Ectodermal cell (in vitro differentiated cells): Measurements from ENCODE around the gene MARCHF9.

Experiments
- H3K27ac ChIP-seq: 2 replicates; pipeline ENCODE4 v1.7.0; 2013; ENCODE audit warnings: mild to moderate bottlenecking, low read depth, low read length; ENCODE audit not compliant: insufficient read depth, poor library complexity, severe bottlenecking
- H3K27me3 ChIP-seq: 2 replicates; pipeline ENCODE4 v1.7.0; 2013; ENCODE audit warnings: mild to moderate bottlenecking, low read length; ENCODE audit not compliant: insufficient read depth, control insufficient read depth, poor library complexity, severe bottlenecking
- H3K36me3 ChIP-seq: one replicate; pipeline ENCODE4 v1.7.0; 2013; ENCODE audit warnings: low read length; ENCODE audit not compliant: control insufficient read depth, insufficient read depth
- H3K4me1 ChIP-seq: one replicate; pipeline ENCODE4 v1.7.0; 2013; ENCODE audit warnings: low read length; ENCODE audit not compliant: control insufficient read depth, insufficient read depth
- H3K4me3 ChIP-seq: 2 replicates; pipeline ENCODE4 v1.7.0; 2013; ENCODE audit warnings: low read depth, low read length, control low read depth; ENCODE audit not compliant: insufficient read depth
- H3K9me3 ChIP-seq: 2 replicates; pipeline ENCODE4 v1.7.0; 2013; ENCODE audit warnings: mild to moderate bottlenecking, low read length, moderate library complexity; ENCODE audit not compliant: control insufficient read depth
- WGBS, 2 experiments: methylation state at CpG; one replicate each; pipeline ENCODE4 v1.1.7; 2013; ENCODE audit warnings: missing lambda C conversion rate in 2 of 2; 5-methylcytosine and 5-hydroxymethylcytosine counted together

MARCHF9 gene

DNA sequence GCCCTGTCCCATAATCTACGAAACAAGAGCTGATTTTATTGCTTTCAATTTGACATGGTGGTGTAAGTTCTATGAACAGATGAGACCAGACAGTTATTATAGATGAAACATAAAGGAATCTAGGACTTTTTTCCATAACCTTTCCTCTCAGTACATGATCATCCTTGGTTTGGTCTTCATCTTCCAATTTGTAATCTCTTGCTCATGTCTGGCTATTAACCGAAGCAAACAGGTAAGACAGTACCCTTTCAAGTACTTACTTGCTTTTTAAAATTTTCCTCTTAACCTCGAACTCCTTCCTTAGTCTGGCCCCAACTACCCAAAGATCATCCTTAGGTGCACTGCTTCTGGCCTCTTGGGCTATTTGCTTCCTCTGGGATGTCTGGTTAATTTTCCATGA, 8.9 kb upstream of the MARCHF9 start:
- 95 to 96% methylated on average over 3 of the region's 3 CpGs for WGBS, 2 experiments
- H3K4me3 ChIP-seq = peak overlapping the region; percentile 87

DNA sequence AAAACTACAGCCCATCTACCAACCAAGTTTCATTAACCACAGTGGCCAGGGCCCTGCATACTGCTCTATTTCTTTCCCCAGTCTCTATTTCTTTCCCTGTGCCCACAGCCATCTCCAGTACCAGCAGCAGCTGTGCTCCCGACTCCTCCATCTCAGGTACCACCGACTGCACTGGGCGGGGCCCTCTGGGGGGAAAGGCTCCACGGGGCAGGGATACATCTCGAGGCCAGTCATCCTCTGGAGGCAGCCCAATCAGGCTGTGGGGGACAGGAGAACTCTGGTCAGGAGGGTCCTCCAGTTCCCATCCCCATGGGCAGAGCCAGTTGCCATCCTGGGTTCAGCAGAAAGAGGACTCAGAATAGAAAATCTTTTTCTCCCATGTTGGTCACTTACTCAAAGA, 5.8 kb upstream of the MARCHF9 start:
- H3K27me3 ChIP-seq = peaks cover 11% of the 10 kb centered on the region
- H3K36me3 ChIP-seq = peaks cover 27% of the 10 kb centered on the region
- 94 to 95% methylated on average over 5 of the region's 5 CpGs for WGBS, 2 experiments

More for the DNA sequence above, 8.9 kb upstream of the MARCHF9 start:
- H3K27ac ChIP-seq = no peak overlapping the region
- H3K36me3 ChIP-seq = peaks cover 27% of the 10 kb centered on the region
- peaks cover 31% of the 10 kb centered on the region for H3K27me3 ChIP-seq
- peaks cover 6% of the 10 kb centered on the region for H3K4me1 ChIP-seq
- H3K9me3 ChIP-seq = no peaks in the 10 kb centered on the region

DNA sequence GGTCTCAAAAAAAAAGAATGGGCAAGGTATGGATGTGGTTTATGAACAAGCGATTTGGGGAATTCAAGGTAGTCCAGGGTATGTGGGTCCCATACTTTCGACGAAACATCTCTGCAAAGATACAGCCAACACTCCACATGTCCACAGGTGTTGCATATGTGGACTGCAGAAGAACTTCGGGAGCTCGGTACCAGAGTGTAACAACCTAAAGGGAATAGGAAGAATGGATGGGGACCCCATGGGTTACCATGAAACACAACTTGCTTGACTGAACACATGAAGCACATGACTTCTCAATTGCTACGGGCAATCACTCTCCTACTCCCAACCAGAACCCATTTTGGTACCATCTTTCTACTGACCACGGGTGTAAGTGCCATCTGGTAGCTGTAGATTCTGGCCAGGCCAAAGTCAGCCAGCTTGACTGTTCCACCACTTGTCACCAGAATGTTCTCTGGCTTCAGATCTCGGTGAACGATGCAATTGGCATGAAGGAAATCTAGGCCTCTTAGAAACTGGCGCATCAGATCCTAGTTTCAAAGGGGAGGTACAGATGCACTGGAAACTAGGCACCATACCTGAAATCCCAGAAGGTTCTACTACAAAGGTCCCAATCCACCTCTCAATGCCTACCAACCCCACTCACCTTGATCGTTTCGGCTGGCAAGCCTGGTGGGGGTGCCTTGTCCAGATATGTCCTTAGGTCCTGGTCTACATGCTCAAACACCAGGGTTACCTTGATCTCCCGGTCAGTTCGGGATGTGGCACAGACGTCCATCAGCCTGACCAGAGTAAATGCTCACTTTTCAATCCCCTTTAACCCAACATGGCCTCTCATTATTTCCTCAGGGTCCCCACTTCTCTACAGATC, 4.1 kb upstream of the MARCHF9 start:
- Histone ChIP-seq H3K36me3 (peaks cover 27% of the 10 kb centered on the region), H3K4me3 (peak overlapping the region; percentile 97), H3K27ac (no peak overlapping the region), H3K27me3 (peaks cover 26% of the 10 kb centered on the region), H3K9me3 (no peaks in the 10 kb centered on the region), H3K4me1 (peaks cover 23% of the 10 kb centered on the region)
- WGBS, 2 experiments = 90 to 92% methylated on average over 15 of the region's 15 CpGs

More for the DNA sequence above, 5.8 kb upstream of the MARCHF9 start:
- H3K4me3 ChIP-seq = no peak overlapping the region
- peaks cover 18% of the 10 kb centered on the region for H3K4me1 ChIP-seq
- no peak overlapping the region for H3K27ac ChIP-seq
- H3K9me3 ChIP-seq = no peaks in the 10 kb centered on the region

DNA sequence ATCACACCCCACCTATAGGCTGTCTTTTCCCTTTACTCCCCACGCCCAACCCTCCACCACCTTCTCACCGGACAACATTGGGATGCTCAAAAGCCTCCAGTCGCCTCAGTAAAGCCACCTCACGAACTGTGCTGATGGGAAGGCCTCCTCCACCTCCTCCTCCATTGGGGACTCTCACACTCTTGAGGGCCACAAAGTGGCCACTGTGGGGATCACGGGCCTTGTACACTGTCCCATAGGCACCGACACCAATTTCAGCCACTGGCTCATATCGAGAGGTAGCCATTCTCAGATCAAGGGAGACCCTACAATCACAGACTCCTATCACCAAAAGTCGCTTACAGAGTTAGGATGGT, 3.5 kb upstream of the MARCHF9 start:
- no peak overlapping the region for H3K27ac ChIP-seq
- 15 to 17% methylated on average over 8 of the region's 8 CpGs for WGBS, 2 experiments

DNA sequence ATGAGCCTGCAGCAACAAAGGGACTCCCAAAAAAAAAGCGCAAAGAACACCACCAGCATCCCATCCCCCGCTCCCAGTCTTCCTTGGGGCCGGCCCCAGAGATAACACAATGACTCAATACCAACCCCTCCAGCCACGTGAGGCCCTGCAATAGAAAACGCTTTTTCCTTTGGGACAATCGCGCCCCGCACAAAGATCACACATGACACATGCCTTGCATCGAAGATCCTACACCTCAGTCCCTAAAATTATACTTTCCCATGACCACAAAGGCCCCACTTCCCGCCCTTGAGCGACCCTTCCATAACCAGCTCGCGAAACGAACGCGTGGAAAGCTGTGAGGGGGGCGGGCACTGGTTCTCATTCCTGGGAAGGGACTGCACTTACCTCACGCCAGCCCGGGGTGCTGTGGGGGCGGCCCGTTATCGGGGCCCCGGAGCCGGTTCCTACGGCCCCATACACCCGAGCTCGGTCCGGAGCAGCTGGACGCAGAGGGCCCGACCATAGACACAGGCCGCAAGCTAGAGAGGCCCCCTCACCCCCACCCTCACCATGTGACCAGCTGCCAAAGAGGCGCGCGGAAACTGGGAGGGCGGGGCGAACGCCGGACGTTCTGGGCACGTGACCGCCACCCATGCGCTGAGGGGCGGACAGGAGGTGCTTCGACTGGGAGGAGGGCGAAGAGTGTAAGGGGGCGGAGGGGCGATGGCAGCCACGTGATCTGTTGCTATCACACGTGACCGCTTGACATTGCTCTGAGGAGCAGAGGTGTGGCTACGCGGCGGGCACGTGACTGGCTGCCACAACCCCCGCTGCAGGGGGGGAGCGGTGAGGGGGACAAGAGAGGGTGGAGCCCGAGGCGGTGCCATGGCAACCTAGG, 2.9 kb upstream of the MARCHF9 start, which contains the start of gene CDK4:
Gene CDK4 (minus strand): TSS at position 523 of the 880 bp plus-strand sequence. CDS start 593 bp downstream, outside the sequence.
- peaks cover 39% of the 10 kb centered on the region for H3K27me3 ChIP-seq
- 0% methylated on average over 58 of the region's 58 CpGs for WGBS, 2 experiments
- H3K36me3 ChIP-seq = peaks cover 20% of the 10 kb centered on the region
- H3K9me3 ChIP-seq = no peaks in the 10 kb centered on the region
- peaks cover 31% of the 10 kb centered on the region for H3K4me1 ChIP-seq
- peak within 1 kb of the TSS; percentile 97 for H3K4me3 ChIP-seq
- peak within 1 kb of the TSS; percentile 55 for H3K27ac ChIP-seq

More for the DNA sequence above, 3.5 kb upstream of the MARCHF9 start:
- peaks cover 32% of the 10 kb centered on the region for H3K27me3 ChIP-seq
- H3K9me3 ChIP-seq = no peaks in the 10 kb centered on the region
- H3K4me3 ChIP-seq = peak overlapping the region; percentile 97
- peaks cover 27% of the 10 kb centered on the region for H3K36me3 ChIP-seq
- H3K4me1 ChIP-seq = peaks cover 29% of the 10 kb centered on the region

DNA sequence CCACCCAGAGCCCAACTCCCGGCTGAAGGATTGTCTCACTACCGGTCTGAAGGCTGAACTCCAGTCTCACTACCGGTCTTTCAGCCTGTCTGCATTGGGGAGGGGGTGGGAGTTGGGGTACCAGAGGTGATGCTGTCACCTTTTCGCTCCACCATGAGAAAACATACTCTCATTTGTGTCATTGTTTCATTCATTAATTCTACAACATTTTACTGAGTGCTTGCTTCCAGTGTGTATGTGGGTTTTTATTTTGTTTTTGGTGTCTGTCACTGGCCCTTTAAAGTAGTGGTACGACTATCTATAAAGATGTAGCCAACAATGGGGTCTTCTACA, 2.3 kb upstream of the MARCHF9 start:
- no peaks in the 10 kb centered on the region for H3K9me3 ChIP-seq
- no peak overlapping the region for H3K27ac ChIP-seq
- peak overlapping the region; percentile 22 for H3K4me3 ChIP-seq
- H3K4me1 ChIP-seq = peaks cover 31% of the 10 kb centered on the region
- H3K36me3 ChIP-seq = peaks cover 15% of the 10 kb centered on the region
- H3K27me3 ChIP-seq = peaks cover 43% of the 10 kb centered on the region
- WGBS, 2 experiments = 6 to 8% methylated on average over 4 to 5 of the region's 5 CpGs

DNA sequence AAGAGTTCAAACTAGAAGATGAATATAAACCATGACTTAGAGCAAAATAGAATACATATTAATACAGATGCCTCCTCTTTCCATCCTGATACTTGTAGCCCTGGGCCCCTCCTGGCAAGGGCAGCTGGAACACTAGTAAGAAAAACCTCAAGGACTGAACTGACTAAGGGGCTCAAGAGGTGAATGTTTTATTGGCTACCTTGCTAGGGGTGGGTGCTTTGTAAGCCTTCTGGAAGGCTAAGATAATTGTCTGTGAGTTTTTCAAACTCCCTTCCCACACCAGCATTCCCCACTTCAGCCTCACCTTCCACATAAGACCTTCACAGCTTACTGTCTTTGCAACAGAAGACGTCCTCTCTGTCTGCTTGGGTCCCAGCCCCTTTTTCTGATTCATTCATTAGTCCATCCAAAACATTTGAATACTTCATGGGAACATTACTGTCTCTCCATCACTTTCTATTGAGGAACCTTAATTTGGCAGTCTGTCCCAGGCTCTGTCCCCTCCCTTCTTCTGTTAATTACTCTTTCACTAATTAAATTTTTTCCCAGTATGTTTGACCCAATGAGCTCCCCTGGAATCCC, 1.1 kb upstream of the MARCHF9 start:
- peaks cover 43% of the 10 kb centered on the region for H3K27me3 ChIP-seq
- no peak overlapping the region for H3K27ac ChIP-seq
- WGBS, 2 experiments = 13 to 18% methylated on average over 1 of the region's 1 CpG
- peaks cover 31% of the 10 kb centered on the region for H3K4me1 ChIP-seq
- H3K9me3 ChIP-seq = no peaks in the 10 kb centered on the region
- no peak overlapping the region for H3K4me3 ChIP-seq
- peaks cover 15% of the 10 kb centered on the region for H3K36me3 ChIP-seq

DNA sequence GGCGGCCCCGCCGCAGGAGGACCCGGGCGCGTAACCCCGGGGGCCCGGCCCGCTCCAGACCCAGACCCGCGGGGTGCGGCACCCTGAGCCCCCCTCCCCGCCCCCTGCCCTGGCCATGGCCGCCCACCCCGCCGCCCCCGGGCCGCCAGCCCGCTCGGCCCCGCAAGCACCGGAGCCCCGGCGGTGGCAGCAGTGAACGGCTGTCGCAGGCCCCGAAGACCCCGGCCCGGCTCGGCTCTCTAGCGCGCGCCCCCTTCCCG, 221 bp downstream of the MARCHF9 start:
- H3K27me3 ChIP-seq = peaks cover 43% of the 10 kb centered on the region
- H3K27ac ChIP-seq = no peak overlapping the region
- H3K4me3 ChIP-seq = peak overlapping the region; percentile 51
- WGBS, 2 experiments = 0% methylated on average over 34 of the region's 34 CpGs
- no peaks in the 10 kb centered on the region for H3K9me3 ChIP-seq
- H3K36me3 ChIP-seq = peaks cover 9% of the 10 kb centered on the region
- peaks cover 31% of the 10 kb centered on the region for H3K4me1 ChIP-seq

DNA sequence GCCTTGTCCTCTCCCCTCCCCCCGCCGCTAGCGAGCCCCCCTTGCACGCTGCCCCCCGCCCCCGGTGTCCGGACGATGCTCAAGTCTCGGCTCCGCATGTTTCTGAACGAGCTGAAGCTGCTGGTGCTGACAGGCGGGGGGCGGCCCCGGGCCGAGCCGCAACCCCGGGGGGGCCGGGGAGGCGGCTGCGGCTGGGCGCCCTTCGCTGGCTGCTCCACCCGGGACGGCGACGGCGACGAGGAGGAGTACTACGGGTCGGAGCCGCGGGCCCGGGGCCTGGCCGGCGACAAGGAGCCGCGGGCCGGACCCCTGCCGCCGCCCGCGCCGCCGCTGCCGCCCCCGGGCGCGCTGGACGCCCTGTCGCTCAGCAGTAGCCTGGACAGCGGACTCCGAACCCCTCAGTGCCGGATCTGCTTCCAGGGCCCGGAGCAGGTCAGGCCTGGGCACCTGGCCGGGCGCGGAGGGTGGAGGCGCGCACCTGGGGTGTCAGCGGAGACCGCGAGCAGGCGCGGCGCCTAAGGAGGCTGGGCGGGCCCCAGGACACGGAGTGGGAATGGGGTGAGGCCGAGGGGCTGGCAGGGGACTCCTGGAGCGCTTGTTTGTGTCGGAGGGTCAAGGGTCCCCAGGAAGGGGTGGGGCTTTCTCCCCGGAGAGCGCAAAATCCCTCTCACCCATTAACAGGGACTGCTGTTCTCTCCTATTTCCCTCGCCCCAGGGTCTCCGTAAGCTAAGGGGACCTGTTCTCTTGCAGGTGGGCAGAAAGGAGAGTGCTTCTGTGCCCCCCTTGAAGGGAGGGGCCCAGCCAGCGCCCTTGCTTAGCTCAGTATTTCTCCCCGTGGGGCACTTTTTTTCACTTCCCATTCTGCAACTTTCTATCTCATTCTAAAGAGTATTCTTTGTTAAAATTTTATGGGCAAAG, 810 bp downstream of the MARCHF9 start:
- Histone ChIP-seq H3K27ac (no peak overlapping the region), H3K4me3 (peak overlapping the region; percentile 51), H3K4me1 (peaks cover 28% of the 10 kb centered on the region), H3K36me3 (peaks cover 3% of the 10 kb centered on the region), H3K9me3 (no peaks in the 10 kb centered on the region), H3K27me3 (peaks cover 43% of the 10 kb centered on the region)
- WGBS, 2 experiments = 0% methylated on average over 71 to 76 of the region's 76 CpGs
